Heart right ventricle (tissue), 16 donors: ENCODE measurements around the gene IRF2BPL. TPM values are rescaled to one million over a fixed set of nuclear protein-coding genes. Genes with fewer than 3 reads are reported as not detected.

Experiments used
- ATAC-seq, 8 donors: fragments of 200-7000 bp; cut with Tn5 transposase; one replicate each; pipeline ENCODE4 v1.9.1; 2020; ENCODE audit warnings: mild to moderate bottlenecking in 8 of 8, moderate library complexity in 8 of 8, moderate number of reproducible peaks in 1 of 8
- DNase-seq, 2 donors: peaks; one replicate each; pipeline ENCODE4 v3.0.0-alpha.2; 2020
- H3K27ac ChIP-seq, 10 donors: fragments of 200-600 bp; sonication (generic) in 2 of 10; one replicate each; pipeline versions ENCODE4 v1.5.0 to v1.8.0; 2020 to 2022; ENCODE audit warnings: mild to moderate bottlenecking in 3 of 10
- H3K27me3 ChIP-seq, 7 donors: fragments of 200-600 bp; one replicate each; pipeline ENCODE4 v1.8.0; 2021 to 2022; ENCODE audit warnings: mild to moderate bottlenecking in 2 of 7
- H3K36me3 ChIP-seq, 9 donors: fragments of 200-600 bp; sonication (generic) in 1 of 9; one replicate each; pipeline versions ENCODE4 v1.5.0 to v1.8.0; 2020 to 2022; ENCODE audit warnings: mild to moderate bottlenecking in 2 of 9
- H3K4me1 ChIP-seq, 9 donors: fragments of 200-600 bp; sonication (generic) in 1 of 9; one replicate each; pipeline versions ENCODE4 v1.5.0 to v1.8.0; 2020 to 2022; ENCODE audit warnings: mild to moderate bottlenecking in 4 of 9
- H3K4me3 ChIP-seq, 10 donors: fragments of 200-600 bp; sonication (generic) in 2 of 10; one replicate each; pipeline versions ENCODE4 v1.5.0 to v1.8.0; 2020 to 2022; ENCODE audit warnings: mild to moderate bottlenecking in 7 of 10, moderate library complexity in 2 of 10
- H3K9me3 ChIP-seq, 11 donors: fragments of 200-600 bp in 10 of 11; sonication (generic) in 2 of 11; one replicate each; pipeline versions ENCODE4 v1.5.0 to v1.8.0; 2013 to 2022; ENCODE audit warnings: mild to moderate bottlenecking in 2 of 11, control low read depth in 1 of 11, moderate library complexity in 1 of 11
- CTCF ChIP-seq, 9 donors: fragments of 200-600 bp; sonication (generic) in 2 of 9; IDR thresholded peaks; one replicate each; pipeline versions ENCODE4 v1.5.0 to v1.8.0; 2021 to 2022; ENCODE audit warnings: antibody characterized with exemption in 9 of 9, mild to moderate bottlenecking in 5 of 9, moderate library complexity in 1 of 9
- WGBS, 2 donors: extraction: QIAGEN DNeasy Blood & Tissue Kit; methylation state at CpG; one replicate each; pipeline ENCODE4 v1.1.7; 2013; ENCODE audit warnings: inconsistent platforms in 1 of 2; 5-methylcytosine and 5-hydroxymethylcytosine counted together
- intact Hi-C, 10 donors: fragments of 100-400 bp; cut with DNase I; formaldehyde crosslinking; loops; one replicate each; pipeline versions ENCODE4 v1.11.1 to v1.14.2; 2022
- polyA plus RNA-seq, 2 donors: library from polyadenylated mRNA; stranded (reverse); fragments of 200-250 nt; gene quantifications; one replicate each; pipeline ENCODE4 v1.2.3, GENCODE V29; 2013
- total RNA-seq, 10 donors: library from RNA; stranded (reverse); fragmentation: NEBNext Ultra II Directional in 3 of 10; extraction: Animal tissue kit (Norgen Biotek cat#: 25700) in 3 of 10; gene quantifications; one replicate each; pipeline versions ENCODE4 v1.2.1 to v1.2.4, GENCODE V29; 2021 to 2023
- donor health status: Arrhythmogenic right ventricular cardiomyopathy.
- donor health status: ischemic (EF 13 %, LVEDD 7.1; RV severe dilation, severe dysfunction).
- donor health status: healthy with polysubstance abuse.
- donor health status: DM: no; HTN: yes; CAD: no.
- donor health status: DM: no; HTN: no; CAD: no.
- donor health status: ischemic (EF 25% LVEDD 6.9; RV normal size, moderate dysfunction).
- donor health status: ischemic (EF 25% LVEDD 5.7; RV mildly dilated, moderate dysfunction).
- donor health status: healthy.
- donor health status: DM: yes; HTN: yes; CAD: no.
- donor health status: Ischemic cardiomyopathy.
- donor health status: ischemic (EF 35%, LVEDD 5.7; RV mildly dilated, moderate dysfunction).
- donor health status: nonischemic (EF 11% LVEDD 7.7; RV severe dilation, severe dysfunction).
- donor health status: DM: yes; HTN: yes; CAD: no.
- donor health status: PGD.
- donor health status: ischemic (EF 29% LVEDD 5.4; RV normal size, mild dysfunction).
- donor health status: nonischemic (EF 23%, LVEDD 6.1; RV moderate dilation, normal function).

The IRF2BPL gene
- total and polyA plus RNA-seq, 12 donors: 6.6 to 66.6 (median 34.7) TPM

- peaks cover 6 to 56% (median 40%) of the 10 kb centered on the region in 9 donors for H3K4me1 ChIP-seq
- TF ChIP-seq CTCF (IDR thresholded peaks at IDR 0.05): peak; percentile 71 to 96 (median 86)
- WGBS, 2 donors: 50 to 51% methylated on average over 11 of the region's 11 CpGs
- H3K27ac ChIP-seq: peak overlapping the region in 5 of 10 donors; percentile 23 to 51 (median 38)
- ATAC-seq (peak; percentile 68 to 81 (median 74)), DNase-seq (peak; percentile 63 to 75)
- intact Hi-C loops: loop anchor here in 9 of 10 donors (1.0 to 5.0 kb wide), 8 partner anchors 155 to 195 kb away; no protein-coding TSS in a partner anchor
- H3K4me3 ChIP-seq: no peak overlapping the region
- no peaks in the 10 kb centered on the region for H3K36me3 ChIP-seq
- H3K9me3 ChIP-seq: no peaks in the 10 kb centered on the region
- no peaks in the 10 kb centered on the region for H3K27me3 ChIP-seq
Measured at GRCh38 chr14:77067632-77068516, 39.4 kb upstream of the IRF2BPL start.

GRCh38 chr14:77066578-77067172 lies 38.2 kb upstream of the IRF2BPL start:
- H3K27ac ChIP-seq: peak overlapping the region in 3 of 10 donors; percentile 0 to 13 (median 11)
- no peaks in the 10 kb centered on the region for H3K9me3 ChIP-seq
- H3K4me1 ChIP-seq: peaks cover 6 to 56% (median 40%) of the 10 kb centered on the region in 9 donors
- no peak for ATAC-seq
- H3K27me3 ChIP-seq: no peaks in the 10 kb centered on the region
- intact Hi-C loops: loop anchor here in 3 of 10 donors (5.0 kb wide), 2 partner anchors 154 to 189 kb away; no protein-coding TSS in a partner anchor
- DNase-seq: peak in 1 of 2 donors; percentile 27
- no peak for TF ChIP-seq CTCF (IDR thresholded peaks at IDR 0.05)
- no peak overlapping the region for H3K4me3 ChIP-seq
- H3K36me3 ChIP-seq: no peaks in the 10 kb centered on the region
- WGBS, 2 donors: 47 to 50% methylated on average over 10 of the region's 10 CpGs

GRCh38 chr14:77065851-77066577 lies 37.5 kb upstream of the IRF2BPL start:
- WGBS, 2 donors: 81% methylated on average over 6 of the region's 6 CpGs
- H3K27me3 ChIP-seq: no peaks in the 10 kb centered on the region
- no peak for TF ChIP-seq CTCF (IDR thresholded peaks at IDR 0.05)
- H3K9me3 ChIP-seq: no peaks in the 10 kb centered on the region
- peaks cover 6 to 56% (median 40%) of the 10 kb centered on the region in 9 donors for H3K4me1 ChIP-seq
- no peaks in the 10 kb centered on the region for H3K36me3 ChIP-seq
- intact Hi-C loops: loop anchor here in 3 of 10 donors (5.0 kb wide), 2 partner anchors 154 to 189 kb away; no protein-coding TSS in a partner anchor
- ATAC-seq (no peak), DNase-seq (no peak)
- peak overlapping the region in 1 of 10 donors; percentile 0 for H3K27ac ChIP-seq
- H3K4me3 ChIP-seq: no peak overlapping the region
